HG03108 (cell line): ENCODE data around the gene RNF112.
"Not testable (repeated sequence)": the region's sequence is repeated elsewhere in the genome, so short reads cannot be mapped to it uniquely, and the experiment has no call there.

Experiments used
- ATAC-seq: cut with Tn5 transposase; IDR thresholded peaks from one replicate; pipeline ENCODE4 v1.9.1; 2021; ENCODE audit warnings: moderate library complexity; ENCODE audit not compliant: unreplicated experiment

Gene RNF112

DNA sequence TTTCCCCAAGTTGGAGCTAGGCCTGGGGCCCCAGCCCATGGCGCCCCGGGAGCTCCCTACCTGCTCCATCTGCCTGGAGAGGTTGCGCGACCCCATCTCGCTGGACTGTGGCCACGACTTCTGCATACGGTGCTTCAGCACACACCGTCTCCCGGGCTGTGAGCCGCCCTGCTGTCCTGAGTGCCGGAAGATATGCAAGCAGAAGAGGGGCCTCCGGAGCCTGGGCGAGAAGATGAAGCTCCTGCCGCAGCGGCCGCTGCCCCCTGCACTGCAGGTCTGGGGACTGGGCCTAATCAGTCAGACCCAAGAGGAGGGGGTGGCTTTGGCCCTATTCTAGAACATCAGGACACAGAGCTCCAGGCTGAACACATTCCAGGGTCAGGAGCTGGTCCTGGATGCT, 1.5 kb downstream of the RNF112 start:
- ATAC-seq, result no peak

DNA sequence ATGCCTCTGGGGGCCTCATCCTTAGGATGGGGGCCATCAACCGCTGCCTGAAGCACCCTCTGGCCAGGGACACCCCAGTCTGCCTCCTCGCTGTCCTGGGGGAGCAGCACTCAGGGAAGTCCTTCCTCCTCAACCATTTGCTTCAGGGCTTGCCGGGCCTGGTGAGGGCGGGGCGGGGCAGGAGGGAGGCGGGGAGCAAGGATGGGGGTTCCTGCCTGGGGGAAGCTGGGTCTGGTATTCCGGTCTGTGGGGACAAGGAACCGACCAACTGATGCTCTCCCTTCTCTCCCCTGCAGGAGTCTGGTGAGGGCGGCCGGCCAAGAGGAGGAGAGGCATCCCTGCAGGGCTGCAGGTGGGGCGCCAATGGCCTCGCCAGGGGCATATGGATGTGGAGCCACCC, 2.0 kb downstream of the RNF112 start:
- ATAC-seq, result no peak

DNA sequence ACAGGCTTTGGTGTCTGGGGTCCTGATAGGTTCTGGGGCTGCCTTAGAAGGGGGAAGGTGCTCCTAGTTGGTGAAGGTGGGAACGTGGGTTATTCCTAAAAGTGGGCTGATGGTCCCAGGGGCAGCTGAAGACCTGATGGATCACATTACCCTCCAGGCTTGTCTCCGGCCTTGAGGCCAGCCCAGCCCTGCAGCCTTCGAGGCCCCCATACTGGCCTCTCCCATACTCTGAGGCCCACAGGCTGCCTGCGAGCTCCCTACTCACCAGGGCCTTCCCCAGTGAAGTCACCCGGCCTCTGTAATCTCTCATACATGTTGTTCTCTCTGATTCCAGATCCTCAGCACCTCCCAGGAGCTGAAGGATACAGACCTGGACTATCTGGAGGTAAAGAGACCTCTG, 2.7 kb downstream of the RNF112 start:
- ATAC-seq, result no peak

DNA sequence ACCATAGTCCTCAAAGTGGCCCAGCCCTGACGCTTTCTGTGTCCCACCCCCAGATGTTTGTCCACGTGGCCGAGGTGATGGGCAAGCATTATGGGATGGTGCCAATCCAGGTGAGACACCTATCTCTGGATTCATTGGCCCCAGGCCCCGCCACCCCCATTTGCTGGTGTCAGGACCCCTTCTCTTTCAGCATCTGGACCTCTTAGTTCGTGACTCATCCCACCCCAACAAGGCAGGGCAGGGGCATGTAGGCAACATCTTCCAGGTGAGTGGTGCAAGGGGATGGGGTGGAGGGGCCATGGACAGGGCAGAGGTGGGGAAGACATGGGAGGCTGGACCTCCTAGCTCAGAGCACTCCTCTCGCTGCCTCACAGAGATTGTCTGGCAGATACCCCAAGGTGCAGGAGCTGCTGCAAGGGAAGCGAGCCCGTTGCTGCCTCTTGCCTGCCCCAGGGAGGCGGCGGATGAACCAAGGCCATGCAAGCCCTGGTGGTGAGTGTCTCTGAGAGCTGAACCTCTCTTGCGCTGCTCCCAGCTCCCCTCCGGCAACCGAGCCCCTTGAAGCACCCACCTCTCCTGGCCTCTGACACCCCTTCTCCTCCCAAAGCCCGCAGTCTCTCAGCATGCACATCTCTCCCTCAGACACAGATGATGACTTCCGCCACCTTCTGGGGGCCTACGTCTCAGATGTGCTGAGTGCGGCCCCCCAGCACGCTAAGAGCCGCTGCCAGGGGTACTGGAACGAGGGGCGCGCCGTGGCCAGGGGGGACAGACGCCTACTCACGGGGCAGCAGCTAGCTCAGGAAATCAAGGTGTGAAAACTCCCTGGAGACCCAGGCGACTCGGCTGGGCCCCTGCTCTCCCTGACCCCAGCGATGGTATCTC, 3.6 kb downstream of the RNF112 start:
- no peak for ATAC-seq

DNA sequence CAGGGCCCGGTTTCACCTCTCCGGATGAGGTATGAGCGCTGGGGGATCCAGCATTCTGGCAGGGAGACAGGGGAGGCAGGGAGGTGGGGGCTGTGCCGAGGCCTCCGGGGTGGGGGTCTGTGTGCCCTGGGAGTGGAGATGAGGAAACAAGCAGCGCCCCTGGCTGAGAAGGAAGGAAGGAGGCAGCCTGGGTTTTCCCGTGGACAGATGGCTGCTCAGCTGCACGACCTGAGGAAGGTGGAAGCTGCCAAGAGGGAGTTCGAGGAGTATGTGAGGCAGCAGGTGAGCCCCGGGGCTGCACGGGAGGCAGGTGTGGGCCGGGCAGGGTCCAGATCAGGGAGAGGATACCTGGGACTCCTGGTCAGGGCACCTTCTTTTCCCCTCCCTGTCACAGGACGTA, 4.3 kb downstream of the RNF112 start:
- no peak for ATAC-seq

- ATAC-seq, result no peak
Measured at GRCh38 chr17:19415806-19416775, 5.1 kb downstream of the RNF112 start.

- ATAC-seq, result no peak
Measured at GRCh38 chr17:19417611-19418010, 6.6 kb downstream of the RNF112 start.

GRCh38 chr17:19418251-19418992, 7.4 kb downstream of the RNF112 start:
- ATAC-seq, result no peak

DNA sequence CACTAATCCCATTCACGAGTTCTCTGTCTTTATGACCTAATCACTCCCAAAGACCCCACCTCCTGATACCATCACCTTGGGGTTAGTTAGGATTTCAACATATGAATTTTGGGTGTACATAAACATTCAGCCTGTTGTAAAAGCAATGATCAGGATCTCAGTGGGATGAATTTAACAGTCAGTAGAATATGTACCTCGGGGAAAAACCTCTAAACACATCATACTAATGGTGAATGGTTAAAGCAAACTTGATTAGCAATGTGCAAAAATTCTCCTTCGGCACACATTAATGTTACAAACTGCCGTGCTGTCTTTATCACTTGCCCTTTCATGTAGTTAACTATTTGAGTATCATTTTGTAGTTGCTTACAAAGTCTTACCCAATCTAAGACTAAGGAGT, 10.2 kb downstream of the RNF112 start:
- no peak for ATAC-seq

GRCh38 chr17:19421926-19422325, 10.9 kb downstream of the RNF112 start:
- no peak for ATAC-seq

GRCh38 chr17:19424934-19425868, 14.2 kb downstream of the RNF112 start:
- ATAC-seq, result no peak

DNA sequence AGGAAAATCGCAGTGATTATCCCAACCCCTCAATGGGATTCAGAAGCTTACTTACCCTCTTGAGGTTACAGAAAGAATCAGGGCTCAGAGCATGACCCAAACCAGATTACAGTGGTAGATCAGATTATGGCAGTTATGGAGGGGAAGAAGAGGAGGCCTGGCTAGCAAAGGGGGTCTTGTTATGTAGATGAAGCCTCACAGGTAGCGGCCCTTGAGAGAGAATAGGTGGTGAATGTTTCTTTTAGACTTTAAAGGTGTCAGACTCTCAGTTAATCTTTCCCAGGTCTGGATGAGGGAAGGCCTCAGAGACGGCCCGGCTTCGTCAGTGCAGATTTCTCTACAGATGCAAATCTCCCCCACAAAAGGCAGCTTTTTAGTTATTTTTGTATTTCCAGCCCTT, 15.6 kb downstream of the RNF112 start:
- ATAC-seq, result no peak

DNA sequence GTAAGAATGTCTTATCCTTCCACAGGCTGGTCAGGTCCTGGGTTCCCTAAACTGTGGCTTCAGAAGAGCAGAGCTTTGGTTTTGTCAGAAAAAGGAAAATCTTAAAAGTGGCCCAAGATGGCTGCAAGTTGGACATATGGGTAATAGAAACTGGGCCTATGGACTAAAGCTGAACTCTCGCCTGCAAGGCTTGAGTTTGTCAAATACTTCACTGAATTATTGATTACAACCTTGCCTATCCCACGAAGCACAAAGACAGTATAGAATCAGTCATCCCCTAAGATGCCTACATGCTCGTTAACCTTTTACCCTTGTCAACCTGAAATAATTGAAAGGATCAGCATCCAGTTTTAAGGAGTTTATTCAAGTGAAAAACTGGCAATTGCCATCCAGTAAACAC, 20.7 kb downstream of the RNF112 start:
- ATAC-seq, result no peak

DNA sequence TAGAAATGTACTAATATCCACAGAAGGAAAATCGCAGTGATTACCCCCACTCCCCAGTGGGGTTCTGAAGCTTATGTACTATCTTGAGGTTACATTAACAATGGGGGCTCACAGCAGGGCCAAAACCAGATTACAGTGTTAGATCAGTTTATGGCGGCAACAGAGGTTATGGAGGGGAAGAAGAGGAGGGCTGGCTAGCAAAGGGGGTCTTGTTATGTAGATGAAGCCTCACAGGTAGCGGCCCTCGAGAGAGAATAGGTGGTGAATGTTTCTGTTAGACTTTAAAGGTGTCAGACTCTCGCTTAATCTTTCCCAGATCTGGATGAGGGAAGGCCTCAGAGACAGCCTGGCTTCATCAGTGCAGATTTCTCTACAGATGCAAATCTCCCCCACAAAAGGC, 22.2 kb downstream of the RNF112 start:
- ATAC-seq, result no peak

- ATAC-seq, result no peak
Measured at GRCh38 chr17:19433727-19434340, 22.8 kb downstream of the RNF112 start.

GRCh38 chr17:19440421-19440820, 29.4 kb downstream of the RNF112 start:
- ATAC-seq, result no peak

DNA sequence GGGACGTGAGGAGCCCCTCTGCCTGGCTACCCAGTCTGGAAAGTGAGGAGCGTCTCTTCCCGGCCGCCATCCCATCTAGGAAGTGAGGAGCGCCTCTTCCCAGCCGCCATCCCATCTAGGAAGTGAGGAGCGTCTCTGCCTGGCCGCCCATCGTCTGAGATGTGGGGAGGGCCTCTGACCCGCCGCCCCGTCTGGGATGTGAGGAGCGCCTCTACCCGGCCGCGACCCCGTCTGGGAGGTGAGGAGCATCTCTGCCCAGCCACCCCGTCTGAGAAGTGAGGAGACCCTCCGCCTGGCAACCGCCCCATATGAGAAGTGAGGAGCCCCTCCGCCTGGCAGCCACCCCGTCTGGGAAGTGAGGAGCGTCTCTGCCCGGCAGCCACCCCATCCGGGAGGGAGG, 30.3 kb downstream of the RNF112 start:
- ATAC-seq, result not testable (repeated sequence)

DNA sequence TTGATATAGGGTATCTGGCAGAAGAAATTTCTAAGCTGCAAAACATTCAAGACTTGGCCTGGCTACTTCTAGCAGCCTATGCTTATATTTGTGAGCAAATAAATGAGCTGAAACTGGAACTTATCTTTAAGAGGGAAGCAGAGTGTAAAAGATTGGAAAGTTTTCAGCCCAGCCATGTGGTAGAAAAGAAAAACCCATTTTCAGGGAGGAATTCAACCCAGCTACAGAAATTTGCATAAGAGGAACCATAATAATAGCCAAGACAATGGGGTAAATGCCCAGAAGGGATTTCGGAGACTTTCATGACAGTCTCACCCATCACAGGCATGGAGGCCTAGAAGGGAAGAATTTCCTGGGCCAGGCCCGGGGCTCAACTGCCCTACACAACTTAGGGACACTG, 31.7 kb downstream of the RNF112 start:
- no peak for ATAC-seq

DNA sequence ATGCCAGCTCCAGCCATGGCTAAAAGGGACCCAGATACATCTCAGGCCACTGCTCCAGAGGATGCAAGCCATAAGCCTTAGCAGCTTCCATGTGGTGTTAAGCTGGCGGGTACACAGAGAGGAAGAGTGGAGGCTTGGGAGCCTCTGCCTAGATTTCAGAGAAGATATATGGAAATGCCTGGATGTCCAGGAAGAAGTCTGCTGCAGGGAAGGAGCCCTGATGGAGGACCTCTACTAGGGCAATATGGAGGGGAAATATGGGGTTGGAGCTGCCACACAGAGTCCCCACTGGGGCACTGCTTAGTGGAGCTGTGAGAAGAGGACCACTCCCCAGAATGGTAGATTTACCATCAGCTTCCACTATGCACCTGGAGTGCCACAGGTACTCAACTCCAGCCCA, 32.1 kb downstream of the RNF112 start:
- ATAC-seq, result no peak

- no peak for ATAC-seq
Measured at GRCh38 chr17:19445105-19445504, 34.1 kb downstream of the RNF112 start.
